Psoas muscle (tissue), 8 donors: ENCODE measurements around the gene LMTK3. TPM values are rescaled to one million over a fixed set of nuclear protein-coding genes. Genes with fewer than 3 reads are reported as not detected.

Experiments used
- ATAC-seq, 4 donors: fragments of 200-7000 bp; cut with Tn5 transposase; one replicate each; pipeline ENCODE4 v1.9.1; 2020; ENCODE audit warnings: moderate library complexity in 3 of 4, mild to moderate bottlenecking in 2 of 4
- DNase-seq, 2 donors: peaks; one replicate each; pipeline ENCODE4 v3.0.0-alpha.2; 2020
- H3K27ac ChIP-seq: fragments of 200-600 bp; one replicate; pipeline ENCODE4 v1.8.0; 2022
- H3K27me3 ChIP-seq, 3 donors: fragments of 200-600 bp in 1 of 3; one replicate each; pipeline versions ENCODE4 v1.6.1 to v1.8.0; 2013 to 2022; ENCODE audit warnings: low read length in 2 of 3, mild to moderate bottlenecking in 2 of 3, moderate library complexity in 1 of 3; ENCODE audit not compliant: insufficient read depth in 3 of 3
- H3K36me3 ChIP-seq, 2 donors: fragments of 200-600 bp in 1 of 2; one replicate each; pipeline versions ENCODE4 v1.6.1 to v1.8.0; 2013 to 2022; ENCODE audit warnings: low read depth in 1 of 2, mild to moderate bottlenecking in 1 of 2, moderate library complexity in 1 of 2; ENCODE audit not compliant: insufficient read depth in 1 of 2
- H3K4me1 ChIP-seq: fragments of 200-600 bp; one replicate; pipeline ENCODE4 v1.8.0; 2022
- H3K4me3 ChIP-seq: fragments of 200-600 bp; one replicate; pipeline ENCODE4 v1.8.0; 2022; ENCODE audit warnings: mild to moderate bottlenecking
- H3K9me3 ChIP-seq: fragments of 200-600 bp; one replicate; pipeline ENCODE4 v1.8.0; 2022
- WGBS, 3 donors: extraction: QIAGEN DNeasy Blood & Tissue Kit; methylation state at CpG; one replicate each; pipeline versions ENCODE4 v1.1.6 to v1.1.7; 2013; 5-methylcytosine and 5-hydroxymethylcytosine counted together
- intact Hi-C, 2 donors: fragments of 100-400 bp; cut with DNase I; formaldehyde crosslinking; loops; one replicate each; pipeline versions ENCODE4 v1.11.0 to v1.14.2; 2022
- polyA plus RNA-seq, 3 donors: library from polyadenylated mRNA; stranded (reverse); fragments of 200-250 nt; gene quantifications; one replicate each; pipeline ENCODE4 v1.2.3, GENCODE V29; 2013
- total RNA-seq, 4 donors: library from RNA; stranded (reverse); fragmentation: NEBNext Ultra II Directional in 2 of 4; extraction: Animal tissue kit (Norgen Biotek cat#: 25700) in 2 of 4; gene quantifications; one replicate each; pipeline versions ENCODE4 v1.2.1 to v1.2.4, GENCODE V29; 2021 to 2023
- TF ChIP-seq, protein P1 (sequence below): fragments of 200-600 bp; IDR thresholded peaks from one replicate; pipeline ENCODE4 v1.8.0; 2022; ENCODE audit warnings: antibody characterized with exemption
- donor health status: healthy with polysubstance abuse.
- donor health status: DM: no; HTN: no; CAD: no; lungs with moderate emphysema.
- donor health status: Bipolar disorder and iron deficiency.
- donor health status: healthy.
- donor health status: DM: yes; HTN: yes; CAD: no.
- donor health status: DM: no; HTN: no; CAD: no.
- donor health status: DM: no; HTN: no; CAD: no.
- donor health status: DM: yes; HTN: yes; CAD: no.

The LMTK3 gene
- total and polyA plus RNA-seq, 7 donors = 0.03 to 0.14 (median 0.06) TPM; not detected in 2

- Histone ChIP-seq H3K27me3 (peaks cover 0 to 37% (median 17%) of the 10 kb centered on the region in 3 donors), H3K27ac (no peak overlapping the region), H3K9me3 (no peaks in the 10 kb centered on the region), H3K4me3 (peak overlapping the region; percentile 97), H3K36me3 (peaks cover 4 to 19% of the 10 kb centered on the region in 2 donors), H3K4me1 (peaks cover 19% of the 10 kb centered on the region)
- 5 to 7% (median 6%) methylated on average over 22 to 45 of the region's 45 CpGs for WGBS, 3 donors
- DNase-seq = no peak
- TF ChIP-seq, protein P1, sequence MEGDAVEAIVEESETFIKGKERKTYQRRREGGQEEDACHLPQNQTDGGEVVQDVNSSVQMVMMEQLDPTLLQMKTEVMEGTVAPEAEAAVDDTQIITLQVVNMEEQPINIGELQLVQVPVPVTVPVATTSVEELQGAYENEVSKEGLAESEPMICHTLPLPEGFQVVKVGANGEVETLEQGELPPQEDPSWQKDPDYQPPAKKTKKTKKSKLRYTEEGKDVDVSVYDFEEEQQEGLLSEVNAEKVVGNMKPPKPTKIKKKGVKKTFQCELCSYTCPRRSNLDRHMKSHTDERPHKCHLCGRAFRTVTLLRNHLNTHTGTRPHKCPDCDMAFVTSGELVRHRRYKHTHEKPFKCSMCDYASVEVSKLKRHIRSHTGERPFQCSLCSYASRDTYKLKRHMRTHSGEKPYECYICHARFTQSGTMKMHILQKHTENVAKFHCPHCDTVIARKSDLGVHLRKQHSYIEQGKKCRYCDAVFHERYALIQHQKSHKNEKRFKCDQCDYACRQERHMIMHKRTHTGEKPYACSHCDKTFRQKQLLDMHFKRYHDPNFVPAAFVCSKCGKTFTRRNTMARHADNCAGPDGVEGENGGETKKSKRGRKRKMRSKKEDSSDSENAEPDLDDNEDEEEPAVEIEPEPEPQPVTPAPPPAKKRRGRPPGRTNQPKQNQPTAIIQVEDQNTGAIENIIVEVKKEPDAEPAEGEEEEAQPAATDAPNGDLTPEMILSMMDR = no peak
- intact Hi-C loops = no loop called here
- no peak for ATAC-seq
Measured at GRCh38 chr19:48443731-48444128, 67.9 kb downstream of the LMTK3 start.

GRCh38 chr19:48443256-48443655 is 68.4 kb downstream of the LMTK3 start:
- H3K4me1 ChIP-seq = peaks cover 19% of the 10 kb centered on the region
- WGBS, 3 donors = 2 to 3% (median 3%) methylated on average over 28 to 60 of the region's 60 CpGs
- H3K27ac ChIP-seq = no peak overlapping the region
- TF ChIP-seq, protein P1 = no peak
- ATAC-seq (no peak), DNase-seq (no peak)
- peak overlapping the region; percentile 45 for H3K4me3 ChIP-seq
- H3K27me3 ChIP-seq = peaks cover 0 to 40% (median 17%) of the 10 kb centered on the region in 3 donors
- no peaks in the 10 kb centered on the region for H3K9me3 ChIP-seq
- peaks cover 0 to 14% of the 10 kb centered on the region in 2 donors for H3K36me3 ChIP-seq
- intact Hi-C loops = no loop called here

GRCh38 chr19:48442116-48443035 is 69.3 kb downstream of the LMTK3 start:
- ATAC-seq (no peak), DNase-seq (no peak)
- H3K4me1 ChIP-seq = peaks cover 15% of the 10 kb centered on the region
- H3K36me3 ChIP-seq = peaks cover 0 to 6% of the 10 kb centered on the region in 2 donors
- TF ChIP-seq, protein P1 = no peak
- peaks cover 0 to 40% (median 17%) of the 10 kb centered on the region in 3 donors for H3K27me3 ChIP-seq
- 27 to 62% (median 30%) methylated on average over 28 to 94 of the region's 94 CpGs for whole genome bisulfite sequencing, 3 donors
- no peak overlapping the region for H3K4me3 ChIP-seq
- intact Hi-C loops = loop anchor here in 1 of 2 donors (1.0 kb wide), 1 partner anchor 47 kb away; no protein-coding TSS in a partner anchor
- H3K27ac ChIP-seq = no peak overlapping the region
- no peaks in the 10 kb centered on the region for H3K9me3 ChIP-seq

DNA sequence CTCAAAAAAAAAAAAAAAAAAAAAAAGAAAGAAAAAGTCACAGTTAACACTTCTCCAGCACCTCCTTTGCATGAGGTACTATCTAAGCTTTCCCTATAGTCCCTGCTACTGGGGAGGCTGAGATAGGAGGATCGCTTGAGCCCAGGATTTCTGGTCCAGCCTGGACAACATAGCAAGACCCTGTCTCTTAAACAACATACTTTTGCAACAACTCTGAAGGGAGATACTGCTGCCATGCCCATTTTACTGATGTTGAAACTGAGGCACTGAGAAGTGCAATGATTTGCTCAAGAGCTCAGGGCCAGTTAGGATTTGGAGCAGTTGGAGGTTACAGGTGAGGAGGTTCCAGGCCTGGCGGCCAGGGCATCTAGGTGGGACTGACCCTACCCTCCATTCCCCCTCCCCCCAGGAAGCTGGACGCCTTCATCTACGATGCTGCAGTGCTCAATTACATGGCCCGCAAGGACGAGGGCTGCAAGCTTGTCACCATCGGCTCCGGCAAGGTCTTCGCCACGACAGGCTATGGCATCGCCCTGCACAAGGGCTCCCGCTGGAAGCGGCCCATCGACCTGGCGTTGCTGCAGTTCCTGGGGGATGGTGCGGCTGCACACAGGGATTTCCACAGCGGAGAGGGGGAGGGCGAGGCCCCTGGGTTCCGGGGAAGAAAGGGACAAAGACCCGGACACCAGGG is 70.1 kb downstream of the LMTK3 start:
- Histone ChIP-seq H3K4me3 (no peak overlapping the region), H3K36me3 (no peaks in the 10 kb centered on the region), H3K4me1 (peaks cover 7% of the 10 kb centered on the region), H3K9me3 (no peaks in the 10 kb centered on the region), H3K27ac (no peak overlapping the region), H3K27me3 (peaks cover 0 to 46% (median 17%) of the 10 kb centered on the region in 3 donors)
- TF ChIP-seq, protein P1 = no peak
- intact Hi-C loops = loop anchor here in 1 of 2 donors (1.0 kb wide), 1 partner anchor 46 kb away; no protein-coding TSS in a partner anchor
- DNase-seq = no peak
- ATAC-seq = no peak
- 92 to 95% (median 94%) methylated on average over 20 of the region's 20 CpGs for WGBS, 3 donors
